HG02588 (cell line): ENCODE measurements around the gene CDS2.

Experiments used
- ATAC-seq: cut with Tn5 transposase; IDR thresholded peaks from one replicate; pipeline ENCODE4 v1.9.1; 2021; ENCODE audit warnings: mild to moderate bottlenecking, moderate library complexity; ENCODE audit not compliant: unreplicated experiment

The CDS2 gene

GRCh38 chr20:5150226-5151076 lies 23.6 kb downstream of the CDS2 start:
- ATAC-seq: no peak

DNA sequence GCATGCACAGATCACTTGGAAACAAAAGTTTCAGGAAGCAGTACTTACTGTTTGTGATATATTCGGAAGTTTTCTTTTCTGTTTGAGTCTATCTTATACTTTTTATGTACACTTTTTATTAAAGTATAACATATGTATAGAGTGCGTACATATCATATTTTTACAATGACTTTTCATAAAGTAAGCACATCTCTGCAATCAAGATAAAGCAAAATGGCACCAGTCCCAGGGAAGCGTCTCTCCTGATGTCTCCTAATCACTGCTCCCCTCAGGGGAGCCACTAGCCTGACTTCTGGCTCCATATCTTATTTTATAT lies 26.3 kb downstream of the CDS2 start:
- ATAC-seq: no peak

- no peak for ATAC-seq
Measured at GRCh38 chr20:5153612-5154542, 27.1 kb downstream of the CDS2 start.

DNA sequence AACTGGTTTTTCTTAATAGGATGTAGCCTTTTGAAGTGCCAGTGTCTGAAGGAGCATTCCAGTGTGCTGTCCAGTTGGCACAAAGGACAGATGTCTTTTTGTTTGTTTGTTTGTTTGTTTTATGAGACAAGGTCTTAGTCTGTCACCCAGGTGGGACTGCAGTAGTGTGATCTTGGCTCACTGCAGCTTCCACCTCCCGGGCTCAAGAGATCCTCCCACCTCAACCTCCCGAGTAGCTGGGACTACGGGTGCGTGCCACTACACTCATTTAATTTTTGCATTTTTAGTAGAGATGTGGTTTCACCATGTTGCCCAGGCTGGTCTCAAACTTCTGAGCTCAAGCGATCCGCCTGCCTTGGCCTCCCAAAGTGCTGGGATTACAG lies 27.7 kb downstream of the CDS2 start:
- ATAC-seq: no peak

GRCh38 chr20:5155404-5155803 lies 28.6 kb downstream of the CDS2 start:
- no peak for ATAC-seq

DNA sequence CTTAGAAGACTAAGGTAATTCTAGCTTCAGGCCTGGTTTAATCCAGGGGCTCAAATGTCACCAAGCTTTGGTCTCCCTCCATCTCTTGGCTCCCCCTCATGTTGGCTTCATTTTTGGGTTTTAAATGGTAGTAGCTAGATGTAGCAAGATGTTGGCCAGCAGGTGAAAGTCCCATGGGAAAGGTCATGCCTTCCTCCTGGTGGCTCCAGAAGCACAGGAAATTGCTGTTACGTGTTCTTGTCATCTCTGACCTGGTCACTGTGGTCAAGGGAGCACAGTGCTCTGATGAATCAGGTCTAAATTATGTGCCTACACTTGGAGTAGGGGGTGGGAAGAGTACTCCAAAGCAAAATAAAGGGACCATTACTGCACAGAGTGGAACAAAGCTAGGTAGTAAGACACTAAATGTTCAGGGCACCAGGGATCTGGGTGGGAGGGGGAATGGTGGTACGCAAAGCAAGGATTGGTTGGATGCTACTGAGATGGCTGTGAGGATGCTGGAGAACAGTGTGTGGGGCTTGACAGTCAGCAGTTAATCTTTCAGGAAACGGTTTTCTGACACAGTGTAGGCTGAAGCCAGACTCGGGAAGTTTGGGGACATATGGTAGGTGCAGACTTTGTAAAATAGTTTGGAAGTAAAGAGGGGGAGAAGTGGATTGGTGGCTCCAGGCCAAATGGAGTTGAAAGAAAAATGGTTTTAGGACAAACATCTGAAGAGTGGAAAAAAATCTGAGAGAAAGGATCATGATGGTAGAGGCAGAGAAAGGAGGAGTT lies 30.1 kb downstream of the CDS2 start:
- ATAC-seq: no peak

DNA sequence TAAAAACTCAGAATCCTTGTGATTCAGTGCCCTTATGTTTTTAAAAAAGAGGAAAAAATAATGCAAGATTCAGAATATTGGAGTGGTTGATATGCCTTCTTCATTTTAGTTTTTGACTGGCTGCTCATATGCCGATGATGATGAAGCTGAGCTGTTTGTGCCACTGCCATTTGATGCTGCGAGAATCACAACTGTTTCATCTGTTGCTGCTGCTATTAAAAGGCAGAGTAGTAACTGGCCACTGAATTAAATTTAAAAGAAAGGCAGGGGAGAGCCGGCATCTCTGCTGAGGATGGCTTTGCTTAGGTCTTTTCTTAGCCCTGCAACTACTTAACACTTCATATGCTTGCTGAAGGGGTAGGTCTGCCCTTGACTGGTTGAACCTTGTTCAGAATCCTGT lies 33.1 kb downstream of the CDS2 start:
- ATAC-seq: no peak

GRCh38 chr20:5160882-5161281 lies 34.1 kb downstream of the CDS2 start:
- no peak for ATAC-seq

GRCh38 chr20:5161536-5162164 lies 34.8 kb downstream of the CDS2 start:
- ATAC-seq: no peak

- no peak for ATAC-seq
Measured at GRCh38 chr20:5164645-5165625, 38.1 kb downstream of the CDS2 start.

DNA sequence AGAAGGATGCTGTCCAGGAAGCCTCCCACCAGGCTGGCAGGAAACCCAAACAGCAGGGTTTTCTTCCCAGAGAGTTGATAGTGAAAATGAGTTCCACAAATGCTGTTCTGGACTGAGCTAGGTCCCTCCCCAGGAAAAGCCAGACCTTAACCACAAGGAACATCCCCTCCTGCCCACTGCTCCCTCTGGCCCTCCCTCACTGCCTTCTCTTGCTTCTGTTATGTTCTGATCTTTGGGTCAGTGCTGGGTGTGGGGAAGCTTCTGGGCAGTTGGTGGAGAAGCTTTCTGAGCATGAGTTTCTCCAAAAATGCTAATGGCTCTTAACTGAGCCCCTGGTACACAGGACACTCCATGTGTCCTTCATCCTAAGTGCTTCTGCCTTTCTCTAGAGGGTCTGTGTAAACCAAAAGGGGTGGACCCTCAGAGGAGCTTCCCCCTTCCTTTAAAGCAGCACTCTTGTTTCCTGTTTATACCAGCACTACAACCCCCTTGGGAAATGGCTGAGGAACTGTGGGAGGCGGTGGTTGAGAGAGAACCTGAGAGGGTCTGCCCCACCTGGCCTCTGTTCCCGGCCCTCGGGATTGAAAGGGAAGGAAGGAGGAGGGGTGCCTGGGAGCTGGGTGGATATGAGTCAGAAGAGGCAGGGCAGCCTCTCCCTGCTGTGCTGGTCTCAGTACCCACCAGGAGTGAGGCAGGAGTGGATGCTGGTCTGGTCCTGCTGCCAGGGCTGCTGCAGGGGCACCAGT lies 42.0 kb downstream of the CDS2 start:
- ATAC-seq: no peak

DNA sequence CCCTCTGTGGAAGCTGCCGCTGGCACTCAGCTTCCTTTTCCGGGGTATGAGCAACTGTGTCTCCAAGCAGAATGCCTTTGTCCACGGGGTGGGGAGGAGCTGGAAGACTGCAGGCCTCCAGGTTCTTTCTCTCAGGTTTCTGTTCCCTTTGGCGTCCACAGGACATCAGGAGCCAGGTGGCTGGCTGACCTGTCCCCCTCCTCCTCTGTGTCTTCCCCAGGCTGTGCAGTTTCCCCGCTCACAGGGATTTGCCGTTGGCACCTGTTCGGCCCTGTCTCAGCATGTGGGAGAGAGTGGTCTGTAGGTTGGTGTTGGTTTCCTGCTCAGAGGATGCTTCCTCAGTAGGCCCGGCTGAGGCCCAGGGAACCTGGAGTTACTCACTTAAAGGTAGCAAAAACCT lies 43.5 kb downstream of the CDS2 start:
- ATAC-seq: no peak

- no peak for ATAC-seq
Measured at GRCh38 chr20:5171064-5171789, 44.4 kb downstream of the CDS2 start.

DNA sequence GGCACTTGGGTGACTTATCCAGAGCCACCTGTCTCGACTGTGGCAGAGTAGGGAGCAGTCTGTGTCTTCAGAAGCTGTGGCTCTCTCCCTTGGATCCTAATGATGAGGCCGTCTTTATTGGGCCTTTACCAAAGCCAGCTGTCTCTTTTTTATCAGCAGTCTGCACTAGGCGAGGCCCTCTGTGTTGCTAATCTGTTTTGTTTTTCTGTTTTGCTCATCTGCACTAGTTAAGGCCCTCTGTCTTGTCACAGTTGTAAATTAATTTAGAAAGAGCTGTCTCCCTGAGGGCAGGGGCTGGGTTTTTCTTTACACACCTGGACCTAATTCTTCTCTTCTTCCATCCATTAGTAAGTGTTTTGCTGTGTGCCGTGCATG lies 45.0 kb downstream of the CDS2 start:
- ATAC-seq: peak; percentile 38

GRCh38 chr20:5172167-5172601 lies 45.4 kb downstream of the CDS2 start:
- ATAC-seq: peak; percentile 52

GRCh38 chr20:5172903-5173463 lies 46.2 kb downstream of the CDS2 start:
- no peak for ATAC-seq

DNA sequence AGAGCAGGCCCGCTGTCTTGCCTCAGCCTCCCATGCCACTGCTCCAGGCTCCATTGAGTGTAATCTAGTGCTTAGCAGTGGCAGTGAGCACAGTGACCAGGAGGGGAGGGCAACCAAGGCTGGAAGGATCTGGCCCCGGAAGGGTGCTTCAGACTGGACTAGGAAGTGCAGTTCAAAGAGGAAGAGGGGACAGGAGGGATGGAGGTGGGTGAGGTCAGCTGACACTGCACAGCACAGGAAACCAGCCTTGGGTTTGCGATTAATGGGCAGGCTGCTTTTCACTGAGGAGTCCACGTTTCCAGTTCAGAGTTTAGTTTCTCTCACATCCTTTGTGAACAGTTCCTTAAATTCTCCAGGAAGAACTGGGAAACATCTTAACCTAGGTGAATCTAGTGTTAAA lies 46.9 kb downstream of the CDS2 start:
- no peak for ATAC-seq

GRCh38 chr20:5177071-5177470 lies 50.3 kb downstream of the CDS2 start:
- no peak for ATAC-seq
